ENCODE results near the gene EBLN1.

The EBLN1 gene

DNA sequence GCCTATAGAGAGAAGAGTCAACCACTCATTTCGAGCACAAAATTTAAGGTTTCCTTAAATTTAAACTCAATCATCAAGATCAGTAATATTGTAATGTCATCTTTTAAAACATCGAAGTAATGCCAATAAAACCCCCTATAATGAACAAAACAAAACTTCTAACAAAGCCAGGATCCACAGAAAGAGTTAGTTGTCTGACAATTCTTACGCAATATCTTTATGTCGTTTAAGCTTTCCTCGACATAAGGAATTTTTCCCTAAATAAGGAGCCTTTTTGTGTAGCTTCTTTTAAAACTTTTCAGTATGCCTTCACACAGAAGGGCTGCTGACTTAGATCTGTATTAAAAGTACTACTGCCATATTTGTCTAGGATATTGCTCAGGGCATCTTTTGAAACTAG is 7.5 kb downstream of the EBLN1 start:
- TF ChIP-seq SPI1 (IDR thresholded peaks at IDR 0.05; ENCODE audit: borderline replicate concordance, low read depth) = no peak
- TF ChIP-seq POLR2AphosphoS5 (IDR thresholded peaks at IDR 0.05; ENCODE audit: low read depth) = no peak
- TF ChIP-seq, protein P1, sequence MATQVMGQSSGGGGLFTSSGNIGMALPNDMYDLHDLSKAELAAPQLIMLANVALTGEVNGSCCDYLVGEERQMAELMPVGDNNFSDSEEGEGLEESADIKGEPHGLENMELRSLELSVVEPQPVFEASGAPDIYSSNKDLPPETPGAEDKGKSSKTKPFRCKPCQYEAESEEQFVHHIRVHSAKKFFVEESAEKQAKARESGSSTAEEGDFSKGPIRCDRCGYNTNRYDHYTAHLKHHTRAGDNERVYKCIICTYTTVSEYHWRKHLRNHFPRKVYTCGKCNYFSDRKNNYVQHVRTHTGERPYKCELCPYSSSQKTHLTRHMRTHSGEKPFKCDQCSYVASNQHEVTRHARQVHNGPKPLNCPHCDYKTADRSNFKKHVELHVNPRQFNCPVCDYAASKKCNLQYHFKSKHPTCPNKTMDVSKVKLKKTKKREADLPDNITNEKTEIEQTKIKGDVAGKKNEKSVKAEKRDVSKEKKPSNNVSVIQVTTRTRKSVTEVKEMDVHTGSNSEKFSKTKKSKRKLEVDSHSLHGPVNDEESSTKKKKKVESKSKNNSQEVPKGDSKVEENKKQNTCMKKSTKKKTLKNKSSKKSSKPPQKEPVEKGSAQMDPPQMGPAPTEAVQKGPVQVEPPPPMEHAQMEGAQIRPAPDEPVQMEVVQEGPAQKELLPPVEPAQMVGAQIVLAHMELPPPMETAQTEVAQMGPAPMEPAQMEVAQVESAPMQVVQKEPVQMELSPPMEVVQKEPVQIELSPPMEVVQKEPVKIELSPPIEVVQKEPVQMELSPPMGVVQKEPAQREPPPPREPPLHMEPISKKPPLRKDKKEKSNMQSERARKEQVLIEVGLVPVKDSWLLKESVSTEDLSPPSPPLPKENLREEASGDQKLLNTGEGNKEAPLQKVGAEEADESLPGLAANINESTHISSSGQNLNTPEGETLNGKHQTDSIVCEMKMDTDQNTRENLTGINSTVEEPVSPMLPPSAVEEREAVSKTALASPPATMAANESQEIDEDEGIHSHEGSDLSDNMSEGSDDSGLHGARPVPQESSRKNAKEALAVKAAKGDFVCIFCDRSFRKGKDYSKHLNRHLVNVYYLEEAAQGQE (IDR thresholded peaks at IDR 0.05; ENCODE audit: insufficient replicate concordance, low read depth) = no peak
- TF ChIP-seq, protein P2, sequence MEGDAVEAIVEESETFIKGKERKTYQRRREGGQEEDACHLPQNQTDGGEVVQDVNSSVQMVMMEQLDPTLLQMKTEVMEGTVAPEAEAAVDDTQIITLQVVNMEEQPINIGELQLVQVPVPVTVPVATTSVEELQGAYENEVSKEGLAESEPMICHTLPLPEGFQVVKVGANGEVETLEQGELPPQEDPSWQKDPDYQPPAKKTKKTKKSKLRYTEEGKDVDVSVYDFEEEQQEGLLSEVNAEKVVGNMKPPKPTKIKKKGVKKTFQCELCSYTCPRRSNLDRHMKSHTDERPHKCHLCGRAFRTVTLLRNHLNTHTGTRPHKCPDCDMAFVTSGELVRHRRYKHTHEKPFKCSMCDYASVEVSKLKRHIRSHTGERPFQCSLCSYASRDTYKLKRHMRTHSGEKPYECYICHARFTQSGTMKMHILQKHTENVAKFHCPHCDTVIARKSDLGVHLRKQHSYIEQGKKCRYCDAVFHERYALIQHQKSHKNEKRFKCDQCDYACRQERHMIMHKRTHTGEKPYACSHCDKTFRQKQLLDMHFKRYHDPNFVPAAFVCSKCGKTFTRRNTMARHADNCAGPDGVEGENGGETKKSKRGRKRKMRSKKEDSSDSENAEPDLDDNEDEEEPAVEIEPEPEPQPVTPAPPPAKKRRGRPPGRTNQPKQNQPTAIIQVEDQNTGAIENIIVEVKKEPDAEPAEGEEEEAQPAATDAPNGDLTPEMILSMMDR (IDR thresholded peaks at IDR 0.05; ENCODE audit: insufficient read depth, low read length) = no peak
- no peak for TF ChIP-seq GABPA (IDR thresholded peaks at IDR 0.05; ENCODE audit: low read depth)
- H3K4me3 ChIP-seq (replicated peaks; ENCODE audit: insufficient read depth, low read length) = no peak overlapping the region
- no peak overlapping the region for H3K27ac ChIP-seq (replicated peaks)
- no peaks in the 10 kb centered on the region for H3K27me3 ChIP-seq (ENCODE audit: insufficient read depth, poor library complexity, severe bottlenecking)
- DNase-seq (ENCODE audit: low read depth in 1 of 2, low spot score in 1 of 2) = no peak

DNA sequence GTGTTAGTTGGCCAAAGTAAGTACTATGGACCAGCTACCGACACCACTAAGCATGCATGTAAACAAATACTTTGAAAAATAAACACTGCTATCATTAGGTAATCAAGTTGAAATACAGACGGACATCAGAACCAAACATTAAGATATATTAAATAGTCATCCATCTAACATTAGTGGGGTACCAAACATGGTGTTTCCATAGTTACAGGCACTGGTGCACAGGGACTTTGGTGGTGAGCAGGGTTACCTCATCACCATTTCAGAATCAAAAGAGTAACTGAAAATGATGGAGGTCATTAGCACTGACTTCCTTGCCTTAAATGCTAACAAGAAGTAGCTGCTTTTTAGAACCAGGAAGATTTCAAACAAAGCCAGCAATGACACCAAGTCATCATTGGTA is 23.9 kb downstream of the EBLN1 start:
- DNase-seq (ENCODE audit: low read depth in 1 of 2, low spot score in 1 of 2) = no peak
- Histone ChIP-seq H3K27me3 (ENCODE audit: insufficient read depth, poor library complexity, severe bottlenecking) (no peaks in the 10 kb centered on the region), H3K4me3 (replicated peaks; ENCODE audit: insufficient read depth, low read length) (no peak overlapping the region), H3K27ac (replicated peaks) (no peak overlapping the region)
- TF ChIP-seq, protein P1 (IDR thresholded peaks at IDR 0.05; ENCODE audit: insufficient replicate concordance, low read depth) = no peak
- no peak for TF ChIP-seq POLR2AphosphoS5 (IDR thresholded peaks at IDR 0.05; ENCODE audit: low read depth)
- no peak for TF ChIP-seq GABPA (IDR thresholded peaks at IDR 0.05; ENCODE audit: low read depth)
- TF ChIP-seq, protein P2 (IDR thresholded peaks at IDR 0.05; ENCODE audit: insufficient read depth, low read length) = no peak
- TF ChIP-seq SPI1 (IDR thresholded peaks at IDR 0.05; ENCODE audit: borderline replicate concordance, low read depth) = no peak

DNA sequence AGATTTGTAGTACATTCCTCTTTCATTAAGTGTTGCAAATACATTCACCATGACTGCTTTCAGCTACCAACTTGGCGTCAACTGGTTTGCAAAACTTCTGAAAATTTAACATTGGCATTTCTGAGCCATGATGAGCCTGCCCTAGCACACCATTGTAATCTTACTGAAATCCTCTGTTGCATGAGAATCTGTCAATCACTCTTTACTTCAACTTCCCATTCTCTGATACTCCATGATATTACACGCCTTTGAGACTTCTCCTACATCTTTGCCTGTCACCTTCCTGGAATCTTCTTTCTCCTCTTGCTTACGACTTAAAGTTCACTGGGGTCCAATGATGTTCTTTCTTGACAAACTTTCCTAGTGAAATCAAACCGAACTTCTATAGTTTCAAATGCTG is 32.2 kb downstream of the EBLN1 start:
- no peak overlapping the region for H3K4me3 ChIP-seq (replicated peaks; ENCODE audit: insufficient read depth, low read length)
- TF ChIP-seq POLR2AphosphoS5 (IDR thresholded peaks at IDR 0.05; ENCODE audit: low read depth) (no peak), SPI1 (IDR thresholded peaks at IDR 0.05; ENCODE audit: borderline replicate concordance, low read depth) (no peak), GABPA (IDR thresholded peaks at IDR 0.05; ENCODE audit: low read depth) (no peak)
- TF ChIP-seq, protein P2 (IDR thresholded peaks at IDR 0.05; ENCODE audit: insufficient read depth, low read length) = no peak
- TF ChIP-seq, protein P1 (IDR thresholded peaks at IDR 0.05; ENCODE audit: insufficient replicate concordance, low read depth) = no peak

More for the DNA sequence above, 32.2 kb downstream of the EBLN1 start:
- DNase-seq (ENCODE audit: low read depth in 1 of 2, low spot score in 1 of 2) = no peak
- Histone ChIP-seq H3K27ac (replicated peaks) (no peak overlapping the region), H3K27me3 (ENCODE audit: insufficient read depth, poor library complexity, severe bottlenecking) (no peaks in the 10 kb centered on the region)
